ENCODE measurements around the gene PPM1E. TPM values are rescaled to one million over a fixed set of nuclear protein-coding genes. Genes with fewer than 3 reads are reported as not detected.
"Not testable (repeated sequence)": the region's sequence is repeated elsewhere in the genome, so short reads cannot be mapped to it uniquely, and the experiment has no call there.

PPM1E gene
- total and polyA plus RNA-seq, 2 experiments from 2014 or later, result 0.42 to 0.77 TPM

- no peaks in the 10 kb centered on the region for H4K20me1 ChIP-seq (ENCODE audit: insufficient read depth, poor library complexity, severe bottlenecking)
- H3K4me1 ChIP-seq (ENCODE audit: insufficient read depth), result peaks cover 4% of the 10 kb centered on the region
- no peaks in the 10 kb centered on the region for H3K9me3 ChIP-seq (ENCODE audit: low read depth)
- H3K4me3 ChIP-seq, result no peak overlapping the region
- no peak overlapping the region for H2AFZ ChIP-seq
- no peak for DNase-seq (ENCODE audit: low spot score)
- no peak overlapping the region for H3K4me2 ChIP-seq
- no peak overlapping the region for H3K27ac ChIP-seq
- no peaks in the 10 kb centered on the region for H3K9me2 ChIP-seq (replicated peaks; ENCODE audit: insufficient read depth)
- no peaks in the 10 kb centered on the region for H3K79me2 ChIP-seq
- no peaks in the 10 kb centered on the region for H3K27me3 ChIP-seq
- 73% methylated on average over 3 of the region's 3 CpGs for WGBS (ENCODE audit: low lambda C conversion rate, missing lambda C conversion rate)
- no peaks in the 10 kb centered on the region for H3K36me3 ChIP-seq (replicated peaks; ENCODE audit: insufficient read depth, low read depth)
- TF ChIP-seq EZH2phosphoT487 (IDR thresholded peaks at IDR 0.05; ENCODE audit: low read depth, severe bottlenecking, unreplicated experiment) (no peak), EZH2 (IDR thresholded peaks at IDR 0.05; ENCODE audit: borderline replicate concordance) (no peak), CTCF (IDR thresholded peaks at IDR 0.05; ENCODE audit: poor library complexity) (no peak)
These were observed 33.5 kb downstream of the PPM1E start for GRCh38 chr17:58789160-58789559.

- no peaks in the 10 kb centered on the region for H3K9me2 ChIP-seq (replicated peaks; ENCODE audit: insufficient read depth)
- no peaks in the 10 kb centered on the region for H3K36me3 ChIP-seq (replicated peaks; ENCODE audit: insufficient read depth, low read depth)
- H4K20me1 ChIP-seq (ENCODE audit: insufficient read depth, poor library complexity, severe bottlenecking), result no peaks in the 10 kb centered on the region
- no peaks in the 10 kb centered on the region for H3K27me3 ChIP-seq
- no peak overlapping the region for H3K4me3 ChIP-seq
- no peak overlapping the region for H2AFZ ChIP-seq
- H3K4me2 ChIP-seq, result no peak overlapping the region
- H3K27ac ChIP-seq, result no peak overlapping the region
- no peak for TF ChIP-seq EZH2phosphoT487 (IDR thresholded peaks at IDR 0.05; ENCODE audit: low read depth, severe bottlenecking, unreplicated experiment)
- TF ChIP-seq EZH2 (IDR thresholded peaks at IDR 0.05; ENCODE audit: borderline replicate concordance), result no peak
- no peak for TF ChIP-seq CTCF (IDR thresholded peaks at IDR 0.05; ENCODE audit: poor library complexity)
- H3K9me3 ChIP-seq (ENCODE audit: low read depth), result no peaks in the 10 kb centered on the region
- WGBS (ENCODE audit: low lambda C conversion rate, missing lambda C conversion rate), result 92% methylated on average over 1 of the region's 1 CpG
- no peak for DNase-seq (ENCODE audit: low spot score)
- H3K79me2 ChIP-seq, result no peaks in the 10 kb centered on the region
- H3K4me1 ChIP-seq (ENCODE audit: insufficient read depth), result peaks cover 4% of the 10 kb centered on the region
These were observed 34.2 kb downstream of the PPM1E start for GRCh38 chr17:58789831-58790230.

GRCh38 chr17:58794508-58794907 is 38.9 kb downstream of the PPM1E start:
- H3K9me2 ChIP-seq (replicated peaks; ENCODE audit: insufficient read depth); H3K4me1 ChIP-seq (ENCODE audit: insufficient read depth); H3K79me2 ChIP-seq; H4K20me1 ChIP-seq (ENCODE audit: insufficient read depth, poor library complexity, severe bottlenecking); H3K9me3 ChIP-seq (ENCODE audit: low read depth); H3K4me3 ChIP-seq; H3K27me3 ChIP-seq; H3K4me2 ChIP-seq; H3K36me3 ChIP-seq (replicated peaks; ENCODE audit: insufficient read depth, low read depth); H2AFZ ChIP-seq; H3K27ac ChIP-seq; DNase-seq (ENCODE audit: low spot score): not testable (repeated sequence)
- 94% methylated on average over 2 of the region's 2 CpGs for WGBS (ENCODE audit: low lambda C conversion rate, missing lambda C conversion rate)

- 73% methylated on average over 1 of the region's 1 CpG for WGBS (ENCODE audit: low lambda C conversion rate, missing lambda C conversion rate)
- Histone ChIP-seq H3K36me3 (replicated peaks; ENCODE audit: insufficient read depth, low read depth) (no peaks in the 10 kb centered on the region), H3K9me3 (ENCODE audit: low read depth) (no peaks in the 10 kb centered on the region), H3K4me2 (no peak overlapping the region), H4K20me1 (ENCODE audit: insufficient read depth, poor library complexity, severe bottlenecking) (no peaks in the 10 kb centered on the region), H2AFZ (no peak overlapping the region), H3K4me3 (no peak overlapping the region), H3K27me3 (no peaks in the 10 kb centered on the region), H3K27ac (no peak overlapping the region), H3K4me1 (ENCODE audit: insufficient read depth) (no peaks in the 10 kb centered on the region), H3K79me2 (no peaks in the 10 kb centered on the region), H3K9me2 (replicated peaks; ENCODE audit: insufficient read depth) (no peaks in the 10 kb centered on the region)
- DNase-seq (ENCODE audit: low spot score), result no peak
- no peak for TF ChIP-seq CTCF (IDR thresholded peaks at IDR 0.05; ENCODE audit: poor library complexity)
- no peak for TF ChIP-seq EZH2phosphoT487 (IDR thresholded peaks at IDR 0.05; ENCODE audit: low read depth, severe bottlenecking, unreplicated experiment)
These were observed 46.5 kb downstream of the PPM1E start for GRCh38 chr17:58802188-58802587.
